HepG2 (cell line): ENCODE measurements around the gene BOLA3. TPM values are rescaled to one million over a fixed set of nuclear protein-coding genes. Genes with fewer than 3 reads are reported as not detected.

ENCODE experiments used
- ATF7 ChIP-seq, 2 experiments: fragments of 450-650 bp in 1 of 2; sonication (generic) in 1 of 2; formaldehyde crosslinking in 1 of 2; IDR thresholded peaks; 2 replicates each; pipeline versions ENCODE4 v1.4.0 to v1.6.1; 2016 to 2020; ENCODE audit warnings: antibody characterized with exemption in 1 of 2, mild to moderate bottlenecking in 1 of 2, missing genetic modification reagents in 1 of 2
- DMTF1 ChIP-seq: sonication (generic); formaldehyde crosslinking; IDR thresholded peaks from 2 replicates; pipeline ENCODE4 v1.4.0; 2020; ENCODE audit warnings: mild to moderate bottlenecking, missing genetic modification reagents
- MED13 ChIP-seq: sonication (generic); formaldehyde crosslinking; IDR thresholded peaks from 2 replicates; pipeline ENCODE4 v1.5.0; 2020; ENCODE audit warnings: missing genetic modification reagents
- MIXL1 ChIP-seq: IDR thresholded peaks from 2 replicates; pipeline ENCODE4 v1.6.1; 2016
- NFE2L2 ChIP-seq: fragments of 150-350 bp; IDR thresholded peaks from 2 replicates; pipeline ENCODE4 v1.6.1; 2014; ENCODE audit warnings: low read length
- PHF5A ChIP-seq: IDR thresholded peaks from one replicate; pipeline ENCODE4 v1.6.1; 2018; ENCODE audit warnings: low read depth, missing genetic modification reagents; ENCODE audit not compliant: unreplicated experiment
- RNF2 ChIP-seq: fragments of 450-650 bp; conservative IDR thresholded peaks from 2 replicates; pipeline ENCODE4 v1.6.1; 2016; ENCODE audit warnings: low read depth
- WIZ ChIP-seq: sonication (generic); formaldehyde crosslinking; IDR thresholded peaks from 2 replicates; pipeline ENCODE4 v1.5.1; 2020; ENCODE audit warnings: mild to moderate bottlenecking, missing genetic modification reagents
- YEATS2 ChIP-seq: sonication (generic); formaldehyde crosslinking; IDR thresholded peaks from 2 replicates; pipeline ENCODE4 v1.4.0; 2020; ENCODE audit warnings: missing genetic modification reagents, borderline replicate concordance
- ZNF496 ChIP-seq: sonication (generic); formaldehyde crosslinking; IDR thresholded peaks from 2 replicates; pipeline ENCODE4 v1.8.1; 2023; ENCODE audit warnings: mild to moderate bottlenecking, moderate library complexity, missing genetic modification reagents; ENCODE audit not compliant: insufficient replicate concordance
- ZNF589 ChIP-seq: sonication (generic); formaldehyde crosslinking; conservative IDR thresholded peaks from 2 replicates; pipeline ENCODE4 v1.8.0; 2022; ENCODE audit warnings: mild to moderate bottlenecking, moderate library complexity, missing genetic modification reagents
- ZNF605 ChIP-seq: sonication (generic); formaldehyde crosslinking; IDR thresholded peaks from 2 replicates; pipeline ENCODE4 v1.8.0; 2022; ENCODE audit warnings: mild to moderate bottlenecking, missing genetic modification reagents
- ZNF781 ChIP-seq: sonication (generic); formaldehyde crosslinking; IDR thresholded peaks from 2 replicates; pipeline ENCODE4 v1.5.1; 2020; ENCODE audit warnings: borderline replicate concordance, mild to moderate bottlenecking, missing genetic modification reagents; ENCODE audit errors: not compliant biosample characterization
- ZSCAN29 ChIP-seq: sonication (generic); formaldehyde crosslinking; conservative IDR thresholded peaks from 2 replicates; pipeline ENCODE4 v1.4.0; 2020; ENCODE audit warnings: mild to moderate bottlenecking, missing genetic modification reagents
- polyA plus RNA-seq, 8 experiments: library from polyadenylated mRNA; depleted of rRNA in 3 of 8; stranded (reverse) in 7 of 8; unstranded in 1 of 8; fragments of >200 nt; fragmentation: Illumina TruSeq in 4 of 8; extraction: Trizol in 4 of 8; gene quantifications; 2 replicates each; pipeline versions ENCODE4 v1.2.1 to v1.2.3, GENCODE V29; 2011 to 2016; ENCODE audit warnings: low read depth in 4 of 8, missing spikeins in 1 of 8, mixed read lengths in 1 of 8; ENCODE audit not compliant: insufficient read depth in 1 of 8
- total RNA-seq, 5 experiments: library from RNA; depleted of rRNA; stranded (reverse); fragments of >200 nt; fragmentation: Illumina TruSeq; extraction: Trizol; gene quantifications; 2 replicates each; pipeline ENCODE4 v1.2.3, GENCODE V29; 2016; ENCODE audit warnings: low read depth in 1 of 5
- TF ChIP-seq, protein P1 (sequence below): sonication (generic); formaldehyde crosslinking; conservative IDR thresholded peaks from 2 replicates; pipeline ENCODE4 v1.4.0; 2020; ENCODE audit warnings: mild to moderate bottlenecking, missing genetic modification reagents, moderate library complexity
- TF ChIP-seq, protein P2 (sequence below): sonication (generic); formaldehyde crosslinking; IDR thresholded peaks from 2 replicates; pipeline ENCODE4 v1.4.0; 2020; ENCODE audit warnings: mild to moderate bottlenecking, missing genetic modification reagents
- TF ChIP-seq, protein P3 (sequence below): sonication (generic); formaldehyde crosslinking; IDR thresholded peaks from 2 replicates; pipeline ENCODE4 v1.4.0; 2020; ENCODE audit warnings: low read depth, missing genetic modification reagents
- TF ChIP-seq, protein P4 (sequence below): sonication (generic); formaldehyde crosslinking; IDR thresholded peaks from 2 replicates; pipeline ENCODE4 v1.5.0; 2020; ENCODE audit warnings: missing genetic modification reagents

Gene BOLA3
- total and polyA plus RNA-seq, 2 of the 13 experiments (the other 11 are each of a cell fraction or from before 2014, with no cell fraction given): 89.7 to 170 TPM

- TF ChIP-seq, protein P1, sequence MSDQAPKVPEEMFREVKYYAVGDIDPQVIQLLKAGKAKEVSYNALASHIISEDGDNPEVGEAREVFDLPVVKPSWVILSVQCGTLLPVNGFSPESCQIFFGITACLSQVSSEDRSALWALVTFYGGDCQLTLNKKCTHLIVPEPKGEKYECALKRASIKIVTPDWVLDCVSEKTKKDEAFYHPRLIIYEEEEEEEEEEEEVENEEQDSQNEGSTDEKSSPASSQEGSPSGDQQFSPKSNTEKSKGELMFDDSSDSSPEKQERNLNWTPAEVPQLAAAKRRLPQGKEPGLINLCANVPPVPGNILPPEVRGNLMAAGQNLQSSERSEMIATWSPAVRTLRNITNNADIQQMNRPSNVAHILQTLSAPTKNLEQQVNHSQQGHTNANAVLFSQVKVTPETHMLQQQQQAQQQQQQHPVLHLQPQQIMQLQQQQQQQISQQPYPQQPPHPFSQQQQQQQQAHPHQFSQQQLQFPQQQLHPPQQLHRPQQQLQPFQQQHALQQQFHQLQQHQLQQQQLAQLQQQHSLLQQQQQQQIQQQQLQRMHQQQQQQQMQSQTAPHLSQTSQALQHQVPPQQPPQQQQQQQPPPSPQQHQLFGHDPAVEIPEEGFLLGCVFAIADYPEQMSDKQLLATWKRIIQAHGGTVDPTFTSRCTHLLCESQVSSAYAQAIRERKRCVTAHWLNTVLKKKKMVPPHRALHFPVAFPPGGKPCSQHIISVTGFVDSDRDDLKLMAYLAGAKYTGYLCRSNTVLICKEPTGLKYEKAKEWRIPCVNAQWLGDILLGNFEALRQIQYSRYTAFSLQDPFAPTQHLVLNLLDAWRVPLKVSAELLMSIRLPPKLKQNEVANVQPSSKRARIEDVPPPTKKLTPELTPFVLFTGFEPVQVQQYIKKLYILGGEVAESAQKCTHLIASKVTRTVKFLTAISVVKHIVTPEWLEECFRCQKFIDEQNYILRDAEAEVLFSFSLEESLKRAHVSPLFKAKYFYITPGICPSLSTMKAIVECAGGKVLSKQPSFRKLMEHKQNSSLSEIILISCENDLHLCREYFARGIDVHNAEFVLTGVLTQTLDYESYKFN: peak; percentile 54
- TF ChIP-seq ATF7 (IDR thresholded peaks at IDR 0.05) (no peak), ATF7 (CRISPR knock-in tag; IDR thresholded peaks at IDR 0.05) (no peak; the same call in 1 of the 2 replicates), ZNF605 (CRISPR knock-in tag) (peak; percentile 79), RNF2 (no peak), NFE2L2 (no peak), ZNF781 (CRISPR knock-in tag) (peak; percentile 94), MIXL1 (CRISPR knock-in tag) (no peak), MED13 (CRISPR knock-in tag) (peak; percentile 72; the same call in 1 of the 2 replicates), DMTF1 (CRISPR knock-in tag) (no peak; the same call in 1 of the 2 replicates), YEATS2 (CRISPR knock-in tag) (0 out of 2 replicates have a peak, but pooled peaks have one; percentile 15), PHF5A (CRISPR knock-in tag) (peak; percentile 97), ZNF589 (CRISPR knock-in tag) (peak; percentile 92), WIZ (CRISPR knock-in tag) (peak; percentile 74), ZSCAN29 (CRISPR knock-in tag) (peak; percentile 92), ZNF496 (CRISPR knock-in tag) (no peak)
- TF ChIP-seq, protein P2, sequence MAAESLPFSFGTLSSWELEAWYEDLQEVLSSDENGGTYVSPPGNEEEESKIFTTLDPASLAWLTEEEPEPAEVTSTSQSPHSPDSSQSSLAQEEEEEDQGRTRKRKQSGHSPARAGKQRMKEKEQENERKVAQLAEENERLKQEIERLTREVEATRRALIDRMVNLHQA (CRISPR knock-in tag): no peak
- TF ChIP-seq, protein P3, sequence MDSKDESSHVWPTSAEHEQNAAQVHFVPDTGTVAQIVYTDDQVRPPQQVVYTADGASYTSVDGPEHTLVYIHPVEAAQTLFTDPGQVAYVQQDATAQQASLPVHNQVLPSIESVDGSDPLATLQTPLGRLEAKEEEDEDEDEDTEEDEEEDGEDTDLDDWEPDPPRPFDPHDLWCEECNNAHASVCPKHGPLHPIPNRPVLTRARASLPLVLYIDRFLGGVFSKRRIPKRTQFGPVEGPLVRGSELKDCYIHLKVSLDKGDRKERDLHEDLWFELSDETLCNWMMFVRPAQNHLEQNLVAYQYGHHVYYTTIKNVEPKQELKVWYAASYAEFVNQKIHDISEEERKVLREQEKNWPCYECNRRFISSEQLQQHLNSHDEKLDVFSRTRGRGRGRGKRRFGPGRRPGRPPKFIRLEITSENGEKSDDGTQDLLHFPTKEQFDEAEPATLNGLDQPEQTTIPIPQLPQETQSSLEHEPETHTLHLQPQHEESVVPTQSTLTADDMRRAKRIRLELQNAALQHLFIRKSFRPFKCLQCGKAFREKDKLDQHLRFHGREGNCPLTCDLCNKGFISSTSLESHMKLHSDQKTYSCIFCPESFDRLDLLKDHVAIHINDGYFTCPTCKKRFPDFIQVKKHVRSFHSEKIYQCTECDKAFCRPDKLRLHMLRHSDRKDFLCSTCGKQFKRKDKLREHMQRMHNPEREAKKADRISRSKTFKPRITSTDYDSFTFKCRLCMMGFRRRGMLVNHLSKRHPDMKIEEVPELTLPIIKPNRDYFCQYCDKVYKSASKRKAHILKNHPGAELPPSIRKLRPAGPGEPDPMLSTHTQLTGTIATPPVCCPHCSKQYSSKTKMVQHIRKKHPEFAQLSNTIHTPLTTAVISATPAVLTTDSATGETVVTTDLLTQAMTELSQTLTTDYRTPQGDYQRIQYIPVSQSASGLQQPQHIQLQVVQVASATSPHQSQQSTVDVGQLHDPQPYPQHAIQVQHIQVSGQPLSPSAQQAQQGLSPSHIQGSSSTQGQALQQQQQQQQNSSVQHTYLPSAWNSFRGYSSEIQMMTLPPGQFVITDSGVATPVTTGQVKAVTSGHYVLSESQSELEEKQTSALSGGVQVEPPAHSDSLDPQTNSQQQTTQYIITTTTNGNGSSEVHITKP (CRISPR knock-in tag): no peak; the same call in 1 of the 2 replicates
- TF ChIP-seq, protein P4, sequence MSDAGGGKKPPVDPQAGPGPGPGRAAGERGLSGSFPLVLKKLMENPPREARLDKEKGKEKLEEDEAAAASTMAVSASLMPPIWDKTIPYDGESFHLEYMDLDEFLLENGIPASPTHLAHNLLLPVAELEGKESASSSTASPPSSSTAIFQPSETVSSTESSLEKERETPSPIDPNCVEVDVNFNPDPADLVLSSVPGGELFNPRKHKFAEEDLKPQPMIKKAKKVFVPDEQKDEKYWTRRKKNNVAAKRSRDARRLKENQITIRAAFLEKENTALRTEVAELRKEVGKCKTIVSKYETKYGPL (CRISPR knock-in tag): no peak
Measured at GRCh38 chr2:74147727-74148456, at the start of gene BOLA3 (continued).
